IMR-90 (cell line): ENCODE results near the gene ZNF398. TPM values are rescaled to one million over a fixed set of nuclear protein-coding genes. Genes with fewer than 3 reads are reported as not detected.
A peak's percentile ranks its signal among the peaks of the same experiment; 100 is the strongest.

Experiments
- CTCF ChIP-seq: conservative IDR thresholded peaks from 2 replicates; pipeline ENCODE4 v1.5.1; 2012; ENCODE audit warnings: mild to moderate bottlenecking, low read depth, low read length, improper control_type of control experiment
- POLR2A ChIP-seq: IDR thresholded peaks from 2 replicates; pipeline ENCODE4 v1.6.1; 2012; ENCODE audit warnings: mild to moderate bottlenecking, low read depth, low read length
- polyA plus RNA-seq, 3 experiments: library from polyadenylated mRNA; depleted of rRNA; stranded (reverse); fragments of >200 nt; gene quantifications; 2 replicates each; pipeline ENCODE4 v1.2.3, GENCODE V29; 2012; ENCODE audit warnings: low replicate concordance in 1 of 3
- total RNA-seq: library from RNA; depleted of rRNA; stranded (reverse); fragments of >200 nt; gene quantifications from 2 replicates; pipeline ENCODE4 v1.2.3, GENCODE V29; 2012

ZNF398 gene
- total and polyA plus RNA-seq, 2 of the 4 experiments (the other 2 are of a cell fraction): 5.7 to 7.9 TPM

- TF ChIP-seq CTCF (peak; percentile 97), POLR2A (peak; percentile 97)
These were observed 21.2 kb upstream of the ZNF398 start, which contains the start of gene ZNF425 (continued) for GRCh38 chr7:149125863-149126661.
